UCSD-AML1 (cell line): ENCODE data around the gene ALG3.
A peak's percentile ranks its signal among the peaks of the same experiment; 100 is the strongest.

Experiments
- DNase-seq: peaks from one replicate; lab custom pipeline; 2025; ENCODE audit not compliant: unreplicated experiment; lab: John Stamatoyannopoulos, UW

The ALG3 gene

DNA sequence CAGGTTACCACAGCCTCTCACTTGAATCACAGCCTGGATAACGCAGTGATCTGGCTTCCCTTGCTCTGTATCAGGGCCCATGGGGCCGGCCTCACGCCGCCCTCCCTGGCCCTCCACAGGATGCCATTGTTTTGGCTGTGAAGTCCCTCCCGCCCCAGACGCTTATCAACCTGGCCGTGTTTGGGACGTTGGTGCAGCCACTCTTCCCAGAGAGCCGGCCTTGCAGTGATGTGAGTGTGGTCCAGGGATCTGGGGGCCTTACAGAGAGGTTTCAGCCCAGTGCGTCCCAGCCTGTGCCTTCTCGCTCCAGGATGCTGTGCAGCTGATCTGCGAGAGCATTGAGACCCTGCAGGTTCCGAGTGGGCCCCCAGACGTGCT, 12.7 kb downstream of the ALG3 start:
- DNase-seq = no peak

DNA sequence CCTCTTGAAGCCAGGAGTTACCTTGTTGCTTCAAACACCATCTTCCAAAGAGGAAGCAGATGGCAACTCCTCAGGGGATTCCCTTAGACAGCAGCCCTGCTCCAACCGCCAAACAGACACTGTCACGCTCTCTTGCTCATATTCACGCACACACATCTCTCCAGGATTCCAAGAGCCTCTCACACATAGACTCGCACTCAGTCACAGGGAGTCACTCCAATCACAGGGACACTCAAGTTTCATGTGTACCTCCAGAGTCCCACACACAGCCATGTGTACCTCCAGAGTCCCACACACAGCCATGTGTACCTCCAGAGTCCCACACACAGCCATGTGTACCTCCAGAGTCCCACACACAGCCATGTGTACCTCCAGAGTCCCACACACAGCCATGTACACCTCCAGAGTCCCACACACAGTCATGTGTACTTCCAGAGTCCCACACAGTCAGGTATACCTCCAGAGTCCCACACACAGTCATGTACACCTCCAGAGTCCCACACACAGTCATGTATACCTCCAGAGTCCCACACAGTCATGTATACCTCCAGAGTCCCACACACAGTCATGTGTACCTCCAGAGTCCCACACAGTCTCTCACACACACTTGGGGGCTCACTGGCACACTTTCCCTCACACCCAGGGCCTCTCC, 13.3 kb downstream of the ALG3 start:
- no peak for DNase-seq

- DNase-seq = no peak
Observed at GRCh38 chr3:184234671-184235380, 13.9 kb downstream of the ALG3 start.

- DNase-seq = no peak
Observed at GRCh38 chr3:184234224-184234623, 14.5 kb downstream of the ALG3 start.

DNA sequence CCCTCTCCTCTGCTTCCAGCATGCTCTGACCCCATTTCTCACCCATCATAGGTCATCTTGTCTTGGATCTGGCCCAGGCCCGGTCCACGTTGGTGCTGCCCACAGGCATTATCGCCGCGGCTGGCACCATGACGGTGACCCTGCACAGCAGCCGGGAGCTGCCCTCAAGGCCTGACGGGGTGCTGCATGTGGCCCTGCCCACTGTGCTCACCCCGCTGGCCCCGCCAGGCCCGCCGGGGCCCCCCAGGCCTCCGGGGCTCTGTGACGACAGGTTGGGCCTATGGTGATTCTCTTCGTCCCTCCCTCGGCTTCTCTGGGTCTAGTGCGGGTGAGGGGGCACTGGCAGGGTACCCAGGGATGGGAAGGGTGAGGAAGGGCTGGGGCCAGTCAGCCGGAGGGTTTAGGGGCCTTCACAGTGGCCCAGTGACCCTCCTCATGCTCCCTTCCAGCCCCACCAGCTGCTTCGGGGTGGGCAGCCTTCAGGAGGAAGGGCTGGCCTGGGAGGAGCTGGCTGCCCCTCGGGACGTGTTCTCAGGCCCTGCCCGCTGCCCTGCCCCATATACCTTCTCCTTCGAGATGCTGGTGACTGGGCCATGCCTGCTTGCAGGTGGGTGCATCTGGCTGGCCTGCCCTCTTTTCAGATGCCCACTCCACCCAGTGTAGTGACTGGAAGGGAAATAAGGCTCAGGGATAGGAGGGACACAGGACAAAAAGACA, 15.5 kb downstream of the ALG3 start:
- DNase-seq = no peak

DNA sequence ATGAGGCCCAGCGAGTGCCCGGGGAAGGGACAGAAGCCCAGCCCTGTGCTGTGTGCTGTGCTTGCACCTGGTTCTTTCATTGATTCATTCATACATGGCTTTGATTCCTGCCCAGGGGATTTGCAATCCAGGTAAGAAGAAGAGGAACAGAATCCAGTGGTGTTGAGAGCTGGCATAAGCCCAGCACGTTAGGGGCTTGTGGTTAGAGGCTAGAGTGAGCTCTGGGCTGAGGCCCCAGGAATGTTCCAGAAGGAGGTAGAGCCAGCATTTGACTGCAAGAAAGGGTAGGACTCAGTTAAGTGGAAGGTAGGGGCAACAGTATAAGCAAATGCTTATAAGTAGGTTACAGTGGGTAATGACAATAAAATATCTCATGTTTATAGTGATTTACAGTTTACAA, 17.1 kb downstream of the ALG3 start:
- no peak for DNase-seq

DNA sequence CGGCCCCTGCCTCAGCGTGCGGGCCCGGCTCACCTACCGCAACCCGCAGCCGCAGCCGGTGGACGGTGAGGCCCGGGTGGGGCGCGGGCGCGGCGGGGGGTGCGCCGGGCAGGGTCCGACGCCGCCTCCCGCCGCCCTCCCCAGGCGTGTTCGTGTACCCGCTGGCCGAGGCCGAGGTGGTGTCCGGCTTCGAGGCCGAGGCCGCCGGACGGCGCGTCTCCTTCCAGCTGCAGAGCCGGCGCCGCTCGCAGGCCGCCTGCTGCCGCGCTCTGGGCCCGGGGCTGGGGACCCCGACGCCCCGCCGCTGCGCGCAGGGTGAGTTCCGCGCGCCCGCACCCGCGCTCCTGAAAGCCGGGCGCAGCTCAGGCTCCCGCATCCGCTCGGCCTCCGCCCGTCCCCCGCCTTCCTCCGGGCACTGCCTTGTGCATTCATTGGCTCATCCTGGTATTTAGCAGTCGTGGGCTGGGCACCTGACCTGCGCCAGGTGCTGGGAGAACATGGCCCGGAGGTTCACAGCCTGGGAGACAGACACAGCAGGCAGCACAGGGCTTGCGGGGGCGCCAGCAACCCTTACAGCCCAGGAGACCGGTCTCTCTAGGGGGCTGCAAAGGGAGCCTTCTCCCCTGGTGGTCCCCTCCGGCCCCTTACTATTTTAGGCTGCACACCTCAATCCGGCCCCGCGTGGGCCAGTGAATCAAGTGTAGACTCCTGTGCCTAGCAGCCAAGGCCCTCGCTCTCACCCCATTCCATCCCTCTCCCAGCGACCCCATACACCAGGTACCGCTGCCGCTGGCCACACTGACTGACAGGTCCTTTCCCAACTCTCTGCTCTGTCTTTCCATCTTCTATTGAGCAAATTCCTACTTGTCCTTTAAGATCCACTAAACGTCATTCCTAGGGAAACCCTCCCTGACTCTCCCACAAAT, 17.9 kb downstream of the ALG3 start:
- DNase-seq = no peak

DNA sequence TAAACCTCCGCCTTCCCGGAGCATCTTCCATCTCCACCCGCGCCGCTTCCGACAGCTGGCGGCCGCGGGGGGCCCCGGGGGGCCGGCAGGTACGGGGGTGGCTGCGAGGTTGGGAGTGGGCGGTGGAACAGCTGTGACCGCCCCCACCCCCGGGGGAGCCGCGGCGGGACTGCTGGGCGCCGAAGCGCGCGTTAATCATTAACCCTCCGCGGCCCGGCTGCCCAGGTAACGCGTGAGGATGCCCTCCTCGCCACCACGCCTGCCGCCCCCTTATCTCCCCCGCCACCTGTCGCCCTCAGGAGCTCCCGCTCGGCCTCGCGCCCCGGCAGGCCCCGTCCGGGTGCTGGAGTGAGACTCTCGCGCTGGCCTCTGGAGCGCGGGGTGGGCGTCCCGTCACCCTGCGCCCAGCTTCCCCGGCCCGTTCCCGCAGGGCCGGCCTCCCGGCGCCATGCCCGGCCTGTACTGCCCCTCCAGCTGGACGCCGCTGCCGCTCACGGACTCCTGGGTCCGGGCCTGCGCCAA, 18.6 kb downstream of the ALG3 start:
- no peak for DNase-seq

DNA sequence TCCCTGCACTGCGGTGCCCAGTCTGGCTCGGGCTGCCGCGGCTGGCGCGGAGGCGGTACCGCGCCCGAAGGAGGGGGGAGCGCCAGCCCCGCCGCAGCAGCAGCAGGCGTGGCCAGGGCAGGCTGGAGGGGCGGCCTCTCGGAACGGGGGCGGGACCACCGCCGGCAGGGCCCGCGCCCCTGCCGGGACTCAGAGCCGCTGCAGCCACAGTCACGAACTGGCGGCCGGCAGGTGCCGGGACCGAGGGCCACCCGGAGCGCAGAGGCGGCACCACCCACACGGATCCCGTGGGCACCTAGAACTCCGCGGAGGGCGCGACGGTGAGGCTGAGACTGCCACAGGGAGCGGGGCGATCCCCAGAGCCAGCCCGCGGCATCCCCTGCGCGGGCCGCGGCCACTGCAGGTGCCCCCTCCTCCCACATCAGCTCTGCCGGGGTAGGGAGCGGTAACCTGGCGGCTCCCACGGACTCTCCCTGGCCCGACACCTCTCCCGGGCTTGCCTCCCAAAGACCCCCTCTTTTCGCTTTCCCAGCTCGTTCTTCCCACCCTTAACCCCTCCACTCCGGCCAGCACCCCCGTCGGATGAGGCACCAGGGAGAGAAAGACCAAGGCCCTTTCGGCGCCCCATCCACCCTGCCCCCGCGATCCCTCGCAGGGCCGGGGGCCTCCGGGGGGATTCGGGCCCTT, 19.2 kb downstream of the ALG3 start, which contains the start of gene VWA5B2:
Gene VWA5B2 (plus strand): TSS at position 192 of the 687 bp plus-strand sequence. CDS start 944 bp downstream, outside the sequence.
- peak; percentile 34 for DNase-seq

- no peak for DNase-seq
Observed at GRCh38 chr3:184228376-184229137, 20.2 kb downstream of the ALG3 start.

DNA sequence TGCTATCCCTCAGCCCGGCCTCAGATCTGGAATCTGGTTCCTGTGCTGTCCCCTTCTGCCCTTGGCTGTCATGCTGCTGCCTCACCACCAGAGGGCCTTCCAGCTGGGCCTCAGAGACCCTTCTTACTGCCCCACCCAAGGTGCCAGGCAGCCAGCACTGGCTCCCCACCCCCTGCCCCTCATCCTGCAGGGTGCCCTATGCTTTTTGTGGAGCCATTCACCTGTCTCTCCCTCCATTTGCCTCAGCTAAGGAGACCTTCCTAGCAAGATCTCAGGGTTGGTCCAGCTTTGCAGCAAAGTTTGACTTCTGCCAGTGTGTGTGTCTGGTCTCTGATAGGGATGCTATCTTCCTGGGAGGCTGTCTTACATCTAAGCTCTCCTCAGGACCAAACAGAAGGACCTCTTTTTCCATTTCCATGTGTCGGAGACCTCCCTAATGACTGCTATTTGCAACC, 21.3 kb downstream of the ALG3 start:
- DNase-seq = peak; percentile 38

- no peak for DNase-seq
Observed at GRCh38 chr3:184223946-184224345, 24.8 kb downstream of the ALG3 start.

- DNase-seq = no peak
Observed at GRCh38 chr3:184222521-184222920, 26.2 kb downstream of the ALG3 start.

DNA sequence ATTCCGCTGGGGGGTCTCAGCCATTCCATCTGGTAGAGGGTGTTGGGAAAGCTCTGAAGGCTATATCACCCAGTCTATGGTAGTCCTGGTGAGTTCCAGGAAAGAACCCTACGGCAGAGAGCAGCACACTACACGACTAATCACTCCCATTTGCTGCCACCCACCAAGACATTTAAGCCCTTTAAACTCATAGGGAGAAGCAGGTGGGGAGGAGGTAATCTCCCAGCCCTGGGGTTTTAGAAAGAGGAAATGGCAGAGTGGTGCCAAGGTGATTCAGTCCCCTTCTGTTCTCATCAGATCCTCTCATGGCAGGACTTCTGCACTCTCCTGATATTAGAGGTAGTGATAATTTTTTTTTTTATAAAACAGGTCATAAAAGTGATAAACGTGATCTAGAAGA, 29.9 kb downstream of the ALG3 start:
- DNase-seq = no peak

- no peak for DNase-seq
Observed at GRCh38 chr3:184211718-184212117, 37.0 kb downstream of the ALG3 start.

DNA sequence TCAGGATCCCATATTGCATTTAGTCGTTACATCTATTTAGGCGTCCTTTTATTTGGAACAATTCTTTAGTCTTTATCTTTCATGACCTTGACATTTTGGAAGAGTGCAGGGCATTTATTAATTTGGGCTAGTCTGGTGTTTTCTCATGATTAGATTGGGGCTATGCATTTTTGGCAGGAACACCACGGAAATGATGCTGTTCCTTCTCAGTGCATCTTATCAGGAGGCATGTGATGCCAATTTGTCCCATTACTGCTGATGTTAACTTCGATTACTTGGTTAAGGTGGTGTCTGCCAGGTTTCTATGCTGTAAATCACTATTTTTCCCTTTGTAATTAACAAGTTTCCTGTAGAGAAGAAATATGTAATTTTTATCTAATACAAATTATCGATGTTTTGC, 37.5 kb downstream of the ALG3 start:
- DNase-seq = no peak

GRCh38 chr3:184209146-184209923, 39.4 kb downstream of the ALG3 start:
- DNase-seq = no peak

DNA sequence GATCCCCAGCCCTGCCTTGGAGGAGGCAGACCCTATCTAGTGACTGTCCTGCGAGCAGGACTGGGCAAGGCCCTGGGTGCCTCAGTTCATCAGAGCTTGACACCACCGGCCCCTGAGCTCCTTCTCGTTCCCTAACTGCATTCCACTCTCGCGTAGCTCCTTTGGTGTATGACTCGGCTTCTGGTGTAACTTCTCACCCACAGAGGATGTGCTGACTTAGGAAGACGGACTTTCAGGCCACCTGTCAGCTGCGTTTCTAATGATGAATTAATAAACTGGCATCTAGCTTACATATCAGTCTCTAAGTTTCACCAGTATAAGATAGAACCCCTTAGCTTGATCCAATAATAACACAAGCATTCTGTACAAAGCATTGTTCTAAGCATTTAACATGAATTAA, 45.2 kb downstream of the ALG3 start:
- no peak for DNase-seq

- no peak for DNase-seq
Observed at GRCh38 chr3:184200825-184201224, 47.9 kb downstream of the ALG3 start.
